Endometrial microvascular endothelial cells (primary cell): ENCODE results near the gene STYX. TPM values are rescaled to one million over a fixed set of nuclear protein-coding genes. Genes with fewer than 3 reads are reported as not detected.

Source experiments
- total RNA-seq: library from RNA; depleted of rRNA; stranded (reverse); fragments of >200 nt; gene quantifications from one replicate; pipeline ENCODE4 v1.2.3, GENCODE V29; 2015; ENCODE audit errors: inconsistent ontology term

STYX gene
- total RNA-seq, 1 donor from 2014 or later = 26.0 TPM

Other genes starting within 250 kb of the STYX start
- 2.5 TPM for gene TXNDC16, start 177.7 kb upstream of the STYX start, total RNA-seq
- 1.4 TPM for gene GPR137C, start 177.3 kb upstream of the STYX start, total RNA-seq
- gene ERO1A, start 34.6 kb upstream of the STYX start, total RNA-seq = 75.7 TPM
- gene PSMC6, start 23.0 kb upstream of the STYX start, total RNA-seq = 147 TPM
- 47.3 TPM for gene GNPNAT1, start 61.4 kb downstream of the STYX start, total RNA-seq
- 104 TPM for gene FERMT2, start 220.9 kb downstream of the STYX start, total RNA-seq